ENCODE data around the gene IRS2.

IRS2 gene

DNA sequence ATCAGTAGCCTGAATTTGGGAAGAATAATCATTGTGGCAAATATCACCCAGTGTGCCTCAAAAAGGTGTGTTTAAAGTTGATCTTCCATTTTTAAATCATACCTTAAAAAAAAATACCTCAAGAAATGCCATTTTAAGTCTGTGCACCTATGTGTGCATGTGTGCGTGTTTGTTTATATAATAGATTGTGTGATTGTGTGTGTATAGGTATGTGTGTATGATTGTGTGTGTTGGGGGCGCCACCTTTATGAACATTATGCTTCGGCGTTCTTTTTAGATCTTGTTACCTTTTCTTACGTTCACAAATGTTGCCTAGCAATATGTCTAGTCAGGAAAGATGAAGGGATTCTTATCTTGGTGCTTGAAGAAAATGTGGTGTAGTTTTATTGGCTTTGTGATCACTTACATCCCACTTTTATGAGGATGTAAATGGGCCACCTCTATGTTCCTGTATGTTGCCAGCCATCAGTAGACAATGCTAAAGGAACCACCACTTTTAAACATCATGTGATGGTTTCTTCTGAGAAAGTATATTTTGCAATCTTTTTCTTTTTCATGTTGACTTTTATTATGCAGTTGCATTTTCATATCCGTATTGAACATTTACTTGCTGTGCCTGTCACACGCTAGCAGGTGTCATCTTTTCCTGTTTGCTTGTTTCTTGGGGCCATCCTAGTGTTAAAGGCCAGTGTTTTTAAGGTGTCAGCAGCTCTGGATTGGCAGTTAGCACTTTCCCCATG, 2.2 kb upstream of the IRS2 start:
- TF ChIP-seq, protein P1, sequence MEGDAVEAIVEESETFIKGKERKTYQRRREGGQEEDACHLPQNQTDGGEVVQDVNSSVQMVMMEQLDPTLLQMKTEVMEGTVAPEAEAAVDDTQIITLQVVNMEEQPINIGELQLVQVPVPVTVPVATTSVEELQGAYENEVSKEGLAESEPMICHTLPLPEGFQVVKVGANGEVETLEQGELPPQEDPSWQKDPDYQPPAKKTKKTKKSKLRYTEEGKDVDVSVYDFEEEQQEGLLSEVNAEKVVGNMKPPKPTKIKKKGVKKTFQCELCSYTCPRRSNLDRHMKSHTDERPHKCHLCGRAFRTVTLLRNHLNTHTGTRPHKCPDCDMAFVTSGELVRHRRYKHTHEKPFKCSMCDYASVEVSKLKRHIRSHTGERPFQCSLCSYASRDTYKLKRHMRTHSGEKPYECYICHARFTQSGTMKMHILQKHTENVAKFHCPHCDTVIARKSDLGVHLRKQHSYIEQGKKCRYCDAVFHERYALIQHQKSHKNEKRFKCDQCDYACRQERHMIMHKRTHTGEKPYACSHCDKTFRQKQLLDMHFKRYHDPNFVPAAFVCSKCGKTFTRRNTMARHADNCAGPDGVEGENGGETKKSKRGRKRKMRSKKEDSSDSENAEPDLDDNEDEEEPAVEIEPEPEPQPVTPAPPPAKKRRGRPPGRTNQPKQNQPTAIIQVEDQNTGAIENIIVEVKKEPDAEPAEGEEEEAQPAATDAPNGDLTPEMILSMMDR (IDR thresholded peaks at IDR 0.05; ENCODE audit: borderline replicate concordance, insufficient read depth, low read depth, low read length): no peak
- H3K4me3 ChIP-seq (ENCODE audit: low read depth, low read length): no peak overlapping the region

DNA sequence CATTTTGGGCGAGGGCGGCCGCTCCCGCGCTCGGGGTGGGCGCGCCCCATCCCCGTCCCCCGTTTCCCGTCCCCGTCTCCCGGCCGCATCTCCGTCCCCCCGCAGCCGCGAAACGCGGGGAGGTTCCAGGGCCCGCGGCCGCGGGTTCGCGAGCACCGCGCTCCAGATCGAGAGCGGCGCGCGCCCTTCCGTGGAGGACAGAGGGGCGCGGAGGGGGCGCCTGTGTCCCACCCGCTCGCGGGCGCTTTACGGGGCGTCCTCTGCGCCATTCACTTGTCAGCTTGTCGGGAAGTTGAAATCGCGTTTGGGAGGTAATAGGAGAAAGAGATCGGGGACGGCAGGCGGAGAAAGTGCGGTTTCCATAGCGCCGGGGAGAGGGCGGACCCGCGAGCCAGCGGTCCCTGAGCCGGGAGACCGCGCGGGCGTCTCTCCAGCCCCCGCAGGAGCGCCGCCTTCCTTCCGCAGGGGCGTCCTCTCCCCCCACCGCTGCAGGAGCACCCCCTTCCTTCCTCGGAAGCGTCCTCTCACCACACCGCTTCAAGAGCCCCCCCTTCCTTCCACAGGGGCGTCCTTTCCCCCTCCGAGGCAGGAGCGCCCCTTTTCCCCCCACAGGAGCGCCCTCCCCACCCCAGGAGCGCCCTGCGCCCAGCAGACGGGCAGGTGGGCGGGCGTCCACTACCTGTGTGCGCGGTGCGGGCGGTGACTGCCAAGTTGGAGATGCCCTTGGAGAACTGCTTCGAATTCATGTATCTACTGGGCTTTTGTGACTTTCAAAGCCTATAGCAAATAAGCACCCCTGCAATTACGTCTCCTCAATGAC, 962 bp upstream of the IRS2 start:
- TF ChIP-seq, protein P1 (IDR thresholded peaks at IDR 0.05; ENCODE audit: borderline replicate concordance, insufficient read depth, low read depth, low read length): no peak
- no peak overlapping the region for H3K4me3 ChIP-seq (ENCODE audit: low read depth, low read length)

DNA sequence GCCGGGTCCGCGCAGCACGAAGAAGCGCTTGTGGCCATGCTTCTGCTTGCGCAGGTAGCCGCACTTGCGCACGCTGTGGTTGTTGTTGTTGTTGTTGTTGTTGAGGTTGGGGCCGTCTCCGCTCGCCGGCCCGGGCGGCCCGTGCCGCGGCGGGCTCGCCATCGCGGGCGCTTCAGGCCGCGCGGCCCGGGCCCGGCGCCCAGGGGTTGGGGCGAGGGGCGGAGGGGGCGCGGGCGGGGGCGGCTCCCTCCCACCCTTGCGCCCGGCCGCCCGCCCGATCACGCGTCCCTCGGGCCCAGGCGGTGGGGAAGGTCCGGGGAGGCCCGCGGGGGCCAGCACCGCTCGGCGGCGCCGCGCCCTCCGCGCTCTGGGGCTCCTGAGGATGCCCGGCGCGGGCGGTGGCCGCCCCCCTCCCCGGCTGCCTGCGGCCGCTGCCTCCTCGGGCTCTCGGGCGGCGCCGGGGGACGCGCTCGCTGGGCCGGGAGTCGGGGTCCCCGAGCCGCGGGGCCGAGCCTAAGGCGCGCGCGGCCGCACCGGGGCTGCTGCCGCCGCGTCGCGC, 412 bp downstream of the IRS2 start:
- TF ChIP-seq, protein P1 (IDR thresholded peaks at IDR 0.05; ENCODE audit: borderline replicate concordance, insufficient read depth, low read depth, low read length): no peak
- no peak overlapping the region for H3K4me3 ChIP-seq (ENCODE audit: low read depth, low read length)

DNA sequence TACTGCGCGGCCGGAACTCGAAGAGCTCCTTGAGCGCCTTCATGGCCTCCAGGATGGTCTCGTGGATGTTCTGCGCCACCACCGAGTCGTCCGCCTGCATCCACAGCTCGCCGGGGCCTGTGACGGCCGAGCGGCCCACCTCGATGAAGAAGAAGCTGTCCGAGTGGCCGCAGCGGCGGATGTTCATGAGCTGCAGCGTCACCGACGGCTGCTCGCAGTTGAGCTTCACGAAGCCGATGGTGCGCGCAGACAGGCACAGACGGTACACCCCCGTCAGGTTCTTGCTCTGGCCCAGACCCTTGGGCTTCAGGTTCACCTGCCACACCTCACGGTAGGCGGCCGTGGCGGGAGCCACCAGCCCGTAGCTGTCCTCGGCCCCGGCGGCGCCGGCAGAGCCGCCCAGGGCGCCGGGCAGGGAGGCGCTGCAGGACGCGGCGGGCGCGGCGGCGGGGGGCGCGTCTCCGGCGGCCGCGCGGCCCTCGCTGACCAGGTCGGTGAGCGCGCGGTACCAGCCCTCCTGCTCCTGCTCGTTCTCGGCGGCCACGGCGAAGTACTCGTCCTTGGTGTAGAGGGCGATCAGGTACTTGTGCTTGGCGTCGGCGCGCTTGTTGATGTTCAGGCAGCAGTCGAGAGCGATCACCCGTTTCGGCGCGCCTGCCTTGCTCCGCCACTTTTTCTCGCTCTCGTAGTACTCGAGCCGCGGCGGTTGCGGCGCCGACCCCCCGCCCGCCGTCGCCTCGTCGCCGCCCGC, 1.1 kb downstream of the IRS2 start:
- TF ChIP-seq, protein P1 (IDR thresholded peaks at IDR 0.05; ENCODE audit: borderline replicate concordance, insufficient read depth, low read depth, low read length): no peak
- no peak overlapping the region for H3K4me3 ChIP-seq (ENCODE audit: low read depth, low read length)

DNA sequence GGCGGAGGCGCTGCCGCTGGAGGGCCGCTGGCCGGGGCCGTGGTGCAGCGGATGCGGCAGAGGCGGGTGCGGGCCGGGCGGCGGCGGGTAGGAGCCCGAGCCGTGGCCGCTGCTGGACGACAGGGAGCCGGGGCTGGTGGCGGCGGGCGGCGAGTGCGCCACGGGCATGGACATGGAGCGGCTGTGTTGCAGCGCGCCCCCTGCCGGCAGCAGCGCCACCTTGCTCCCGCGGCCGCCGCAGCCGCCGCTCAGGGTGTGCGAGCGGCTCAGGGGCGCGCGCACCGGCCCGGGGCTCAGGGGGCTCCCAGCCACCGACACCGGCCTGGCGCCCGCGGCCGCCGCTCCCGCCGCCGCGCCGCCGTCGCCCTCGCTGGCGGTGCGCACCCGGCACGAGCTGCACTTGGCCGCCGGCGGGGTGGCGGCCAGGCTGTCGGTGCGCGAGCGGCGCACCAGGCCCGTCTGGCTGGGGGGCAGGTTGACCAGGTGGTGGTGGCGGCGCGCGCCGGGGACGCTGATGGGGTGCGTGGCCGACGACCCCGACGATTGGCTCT, 1.7 kb downstream of the IRS2 start:
- TF ChIP-seq, protein P1 (IDR thresholded peaks at IDR 0.05; ENCODE audit: borderline replicate concordance, insufficient read depth, low read depth, low read length): no peak
- H3K4me3 ChIP-seq (ENCODE audit: low read depth, low read length): no peak overlapping the region

DNA sequence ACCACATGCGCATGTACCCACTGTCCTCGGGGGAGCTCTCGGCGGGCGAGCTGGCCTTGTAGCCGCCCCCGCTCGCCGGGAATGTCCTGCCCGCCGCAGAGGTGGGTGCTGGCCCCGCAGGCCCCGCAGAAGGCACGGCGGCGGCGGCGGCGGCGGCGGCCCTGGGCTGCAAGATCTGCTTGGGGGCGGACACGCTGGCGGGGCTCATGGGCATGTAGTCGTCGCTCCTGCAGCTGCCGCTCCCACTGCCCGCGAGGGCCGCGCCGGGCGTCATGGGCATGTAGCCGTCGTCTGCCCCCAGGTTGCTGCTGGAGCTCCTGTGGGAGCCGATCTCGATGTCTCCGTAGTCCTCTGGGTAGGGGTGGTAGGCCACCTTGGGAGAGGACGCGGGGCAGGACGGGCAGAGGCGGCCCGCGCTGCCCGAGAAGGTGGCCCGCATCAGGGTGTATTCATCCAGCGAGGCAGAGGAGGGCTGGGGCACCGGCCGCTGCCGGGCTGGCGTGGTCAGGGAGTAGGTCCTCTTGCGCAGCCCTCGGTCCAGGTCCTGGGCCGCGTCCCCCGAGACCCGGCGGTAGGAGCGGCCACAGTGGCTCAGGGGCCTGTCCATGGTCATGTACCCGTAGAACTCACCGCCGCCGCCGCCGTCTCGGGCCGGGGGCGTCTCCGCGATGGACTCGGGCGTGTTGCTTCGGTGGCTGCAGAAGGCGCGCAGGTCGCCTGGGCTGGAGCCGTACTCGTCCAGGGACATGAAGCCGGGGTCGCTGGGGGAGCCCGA, 2.4 kb downstream of the IRS2 start:
- TF ChIP-seq, protein P1 (IDR thresholded peaks at IDR 0.05; ENCODE audit: borderline replicate concordance, insufficient read depth, low read depth, low read length): no peak
- H3K4me3 ChIP-seq (ENCODE audit: low read depth, low read length): no peak overlapping the region
